Measurements from ENCODE around the gene NR1D2.

GRCh38 chr3:23904545-23904944 is 40.5 kb upstream of the NR1D2 start:
- no peak for TF ChIP-seq MAZ (IDR thresholded peaks at IDR 0.05; ENCODE audit: borderline replicate concordance, low read depth, low read length)
- no peak for TF ChIP-seq RNF2 (IDR thresholded peaks at IDR 0.05; ENCODE audit: borderline replicate concordance, low read depth)
- no peak for TF ChIP-seq FOSB (CRISPR knock-in tag; IDR thresholded peaks at IDR 0.05)
- TF ChIP-seq CHD4 (IDR thresholded peaks at IDR 0.05; ENCODE audit: borderline replicate concordance), result no peak

Measured in A549 (cell line).